NCI-H1694 treated with DMSO at 0.1 percent for 48 hours (cell line): Measurements from ENCODE around the gene SRMS.

Experiments
- DNase-seq: peaks from one replicate; lab custom pipeline; 2025; lab: John Stamatoyannopoulos, UW

Gene SRMS

DNA sequence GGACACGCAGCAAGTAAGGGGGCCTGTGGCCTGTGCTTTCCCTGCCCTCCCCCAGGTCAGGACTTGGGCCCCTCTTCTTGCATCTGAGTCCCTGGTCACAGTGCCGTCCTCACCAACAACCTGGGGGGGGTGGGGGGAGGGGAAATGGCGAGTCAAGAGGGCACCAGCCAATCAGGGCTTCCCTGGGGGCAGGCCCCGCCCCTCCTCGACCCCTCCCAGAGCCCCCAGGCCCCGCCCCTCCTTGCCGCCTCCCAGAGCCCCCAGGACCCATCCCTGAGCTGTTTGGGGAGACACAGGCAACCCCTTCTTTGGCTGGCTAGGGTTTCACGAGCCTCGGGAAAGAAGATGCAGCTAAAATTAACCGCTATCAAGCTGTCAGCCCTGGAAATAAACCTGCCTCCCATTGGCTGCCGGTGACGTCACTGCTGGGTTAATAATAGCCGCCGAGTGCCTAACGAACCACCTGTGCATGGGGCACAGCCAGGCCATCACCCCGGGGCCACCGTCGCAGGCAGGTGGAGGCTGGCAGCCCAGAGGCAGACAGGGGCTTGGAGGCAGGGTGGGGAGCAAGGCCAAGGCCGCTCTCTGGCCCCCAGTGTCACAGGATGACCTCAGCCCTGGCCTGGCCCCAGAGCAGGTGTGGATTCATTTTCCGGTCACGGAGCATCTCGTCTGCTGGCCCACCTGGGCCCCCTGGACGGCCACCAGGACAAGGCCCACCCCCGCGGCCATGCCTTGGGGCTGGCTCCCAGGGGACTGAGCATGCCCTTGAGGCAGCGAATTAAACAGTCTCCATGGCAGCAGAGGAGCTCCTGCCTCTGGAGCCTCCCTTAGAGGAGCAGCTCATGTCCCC is 45.5 kb downstream of the SRMS start:
- peak; percentile 16 for DNase-seq

GRCh38 chr20:63500902-63501817 is 46.4 kb downstream of the SRMS start:
- DNase-seq: no peak

GRCh38 chr20:63500151-63500901 is 47.2 kb downstream of the SRMS start:
- DNase-seq: no peak

DNA sequence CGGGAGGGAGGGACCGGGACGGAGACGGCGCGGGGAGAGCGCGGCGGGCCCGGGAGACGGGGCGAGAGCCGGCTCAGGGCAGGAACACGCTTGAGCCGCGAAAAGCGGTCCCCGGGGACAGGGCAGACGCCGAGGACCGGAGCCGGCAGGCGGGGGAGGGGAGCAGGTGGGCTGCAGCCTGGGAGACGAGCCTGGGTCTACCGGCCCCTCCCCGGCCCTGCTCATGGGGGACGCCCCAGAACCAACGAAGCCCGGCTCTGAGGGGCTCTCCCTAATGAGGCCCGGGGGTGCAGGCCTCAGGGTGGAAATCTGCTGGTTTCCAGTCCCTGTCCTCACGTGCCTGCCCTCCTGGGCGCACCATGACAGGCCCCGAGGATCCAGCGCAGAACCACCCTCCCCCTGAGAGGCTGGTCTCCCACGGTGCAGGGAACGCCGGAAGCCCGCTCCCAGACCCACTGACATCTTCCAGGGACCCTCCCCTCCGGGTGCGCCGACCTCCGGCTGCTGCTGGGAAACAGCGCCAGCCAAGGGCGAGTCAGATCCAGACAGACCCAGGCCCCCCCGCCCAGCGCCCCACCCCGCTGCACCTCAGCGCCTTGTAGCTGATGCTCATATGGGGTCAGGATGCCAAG is 48.1 kb downstream of the SRMS start:
- no peak for DNase-seq

DNA sequence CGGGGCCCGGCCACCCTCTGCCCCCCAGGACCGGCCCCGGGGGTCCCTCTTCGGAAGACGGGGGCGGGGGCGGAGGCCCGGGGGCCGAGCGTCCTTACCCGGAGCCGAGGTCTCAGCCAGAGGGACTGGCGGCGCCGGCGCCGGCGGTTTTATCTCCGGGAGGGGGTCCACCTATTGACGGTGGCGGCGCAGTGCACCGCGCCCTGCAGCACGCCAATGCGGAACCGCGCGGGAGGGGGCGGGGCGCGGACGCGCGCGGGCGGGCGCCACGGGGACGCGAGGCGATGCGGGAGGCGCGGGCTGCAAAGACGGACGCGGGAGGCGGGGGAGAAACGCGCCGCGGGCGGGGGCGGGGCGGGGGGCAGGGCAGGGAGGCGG is 48.6 kb downstream of the SRMS start, which contains the start of gene EEF1A2:
TSS of gene EEF1A2 (minus strand) at position 124 of the 378 bp plus-strand sequence. CDS start 1,320 bp downstream, outside the sequence.
- DNase-seq: no peak

DNA sequence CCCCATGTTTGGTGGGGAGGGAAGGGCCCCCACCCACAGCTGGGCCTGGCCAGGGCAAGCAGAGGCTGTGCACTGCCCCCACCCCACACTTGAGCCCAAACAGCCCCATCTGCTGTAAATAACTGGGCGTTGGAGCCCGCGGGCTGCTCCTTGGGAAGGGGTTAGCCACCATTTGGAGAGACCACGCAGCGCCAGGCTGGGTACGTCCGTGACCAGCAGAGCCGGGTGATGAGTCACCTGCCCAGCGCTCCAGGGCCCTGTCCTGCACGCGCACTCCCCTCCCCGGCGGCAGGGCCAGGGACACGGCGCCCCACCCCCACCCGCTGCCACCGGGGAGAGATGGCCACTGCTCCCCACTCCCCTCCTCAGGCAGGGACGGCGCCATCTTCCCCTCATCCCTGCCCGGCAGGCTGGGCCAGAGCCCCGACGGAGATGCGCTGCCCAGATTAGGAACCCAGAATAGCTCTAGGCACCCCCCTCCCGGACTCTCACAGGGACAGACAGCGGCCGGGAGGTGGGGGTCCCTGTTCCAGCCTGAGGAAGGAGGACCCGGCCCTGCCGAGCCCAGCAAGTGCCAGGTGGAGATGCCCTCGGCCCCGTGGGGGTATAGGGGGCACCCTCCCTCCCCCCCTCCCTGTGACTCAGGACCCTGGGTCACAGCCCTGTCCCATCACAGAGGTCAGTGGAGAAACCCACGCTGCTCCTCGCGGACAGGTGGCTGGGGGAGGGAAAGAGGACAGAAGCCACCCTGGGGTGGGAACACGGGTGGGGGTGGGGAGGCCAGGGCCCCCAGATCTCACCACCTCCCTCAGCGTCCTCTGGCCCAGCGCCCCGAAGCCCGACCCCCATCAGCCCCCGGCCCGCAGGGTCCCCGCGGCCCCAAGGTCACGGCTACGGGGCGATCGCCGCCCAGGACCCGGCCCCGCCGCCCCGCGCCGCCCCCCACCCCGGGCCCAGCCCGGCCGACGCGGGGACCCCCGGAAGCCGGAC is 49.3 kb downstream of the SRMS start:
- DNase-seq: no peak

GRCh38 chr20:63497138-63497945 is 50.2 kb downstream of the SRMS start:
- DNase-seq: no peak

- no peak for DNase-seq
Measured at GRCh38 chr20:63496596-63497120, 50.9 kb downstream of the SRMS start.

GRCh38 chr20:63495741-63496595 is 51.6 kb downstream of the SRMS start:
- DNase-seq: peak; percentile 18

DNA sequence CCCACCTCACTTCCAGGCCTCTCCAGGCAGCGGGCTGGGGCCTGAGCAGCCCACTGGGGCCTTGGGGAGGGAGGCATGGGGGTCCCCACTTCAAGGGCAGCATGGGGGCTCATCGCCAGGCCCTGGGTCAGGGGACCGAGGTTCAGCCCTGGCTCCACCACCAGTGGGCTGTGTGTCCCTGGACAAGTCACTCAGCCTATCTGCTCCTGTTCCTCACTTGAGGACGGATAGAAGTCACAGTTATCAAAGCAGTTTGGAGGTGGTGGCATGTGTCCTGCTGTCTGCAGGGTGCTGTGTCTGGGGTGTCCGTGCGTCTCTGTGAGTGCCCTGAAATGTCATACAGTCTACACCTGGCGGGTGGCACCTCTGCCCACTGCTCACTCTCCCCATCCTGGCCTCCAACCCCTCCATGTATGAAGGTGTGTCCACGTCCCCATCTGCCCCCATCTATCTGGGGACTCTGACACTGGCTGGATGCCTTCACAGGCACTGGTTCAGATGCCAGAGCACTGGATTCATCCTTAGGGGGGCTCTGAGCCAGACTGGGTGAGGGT is 52.3 kb downstream of the SRMS start:
- no peak for DNase-seq

DNA sequence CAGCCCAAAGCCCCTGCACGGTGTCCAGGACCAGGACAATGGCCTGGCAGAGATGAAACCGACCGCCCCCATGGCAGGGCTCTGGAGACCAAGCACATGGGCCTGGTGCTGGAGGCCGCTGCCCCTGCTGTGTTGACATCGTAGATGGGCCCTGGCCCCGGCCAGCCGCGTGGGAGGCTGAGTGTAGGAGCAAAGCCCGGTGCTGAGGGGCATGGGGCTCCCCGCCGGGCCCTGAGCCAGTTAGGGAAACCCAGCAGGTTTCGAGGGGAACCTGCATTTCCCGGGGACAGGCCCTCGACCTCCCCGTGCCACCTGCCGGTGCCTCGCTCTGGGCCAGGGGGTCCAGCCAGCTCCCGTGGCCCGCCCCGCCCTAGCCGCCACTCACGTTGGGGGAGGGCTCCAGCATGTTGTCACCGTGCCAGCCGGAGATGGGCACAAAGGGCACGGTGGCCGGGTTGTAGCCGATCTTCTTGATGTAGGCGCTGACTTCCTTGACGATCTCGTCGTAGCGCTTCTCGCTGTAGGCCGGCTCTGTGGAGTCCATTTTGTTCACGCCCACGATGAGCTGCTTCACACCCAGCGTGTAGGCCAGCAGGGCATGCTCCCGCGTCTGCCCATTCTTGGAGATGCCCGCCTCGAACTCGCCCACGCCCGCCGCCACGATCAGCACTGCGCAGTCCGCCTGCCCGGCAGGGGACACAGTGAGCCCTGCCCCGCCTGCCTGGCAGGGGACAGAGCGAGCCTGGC is 53.0 kb downstream of the SRMS start:
- DNase-seq: no peak

DNA sequence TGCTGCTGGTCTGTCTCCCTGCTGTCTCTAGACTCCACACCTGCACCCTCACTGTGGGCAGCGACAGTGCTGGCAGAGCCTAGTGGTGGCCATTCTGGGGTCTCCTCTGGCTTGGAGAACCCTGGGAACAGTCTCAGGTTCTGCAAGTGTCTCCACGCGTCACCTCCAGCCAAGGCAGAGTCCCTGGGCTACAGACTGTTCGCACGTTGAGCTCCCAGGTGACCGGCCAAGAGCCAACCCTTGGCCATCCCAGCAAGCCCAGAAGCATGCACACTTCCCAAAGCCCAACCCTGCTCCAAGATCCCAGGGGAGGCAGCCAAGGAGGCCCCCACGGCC is 53.5 kb downstream of the SRMS start:
- no peak for DNase-seq

DNA sequence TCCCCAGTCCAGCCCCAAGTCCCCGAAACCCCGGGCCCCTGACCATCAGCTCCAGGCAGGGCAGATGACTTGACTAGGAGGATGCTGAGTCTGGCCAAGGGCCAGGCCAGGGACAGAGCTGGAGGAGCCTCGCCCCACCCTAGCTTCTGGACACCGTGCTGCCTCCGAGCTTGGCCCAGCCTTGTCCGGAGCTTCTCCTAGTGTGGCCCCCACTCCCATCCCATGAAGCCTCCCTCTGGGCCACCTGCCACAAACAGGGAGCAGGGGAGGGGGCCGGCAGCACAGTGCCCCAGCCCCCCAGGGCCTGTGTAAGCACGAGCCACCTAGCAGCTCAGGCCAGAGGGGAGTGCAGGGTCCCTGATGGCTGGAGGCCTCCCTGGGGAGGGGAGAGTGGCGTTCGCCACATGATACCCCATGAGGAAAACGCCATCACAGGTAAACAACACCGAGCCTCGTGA is 54.0 kb downstream of the SRMS start:
- DNase-seq: no peak

- no peak for DNase-seq
Measured at GRCh38 chr20:63492982-63493381, 54.6 kb downstream of the SRMS start.

- no peak for DNase-seq
Measured at GRCh38 chr20:63492518-63492917, 55.0 kb downstream of the SRMS start.

- no peak for DNase-seq
Measured at GRCh38 chr20:63491635-63492230, 55.8 kb downstream of the SRMS start.

DNA sequence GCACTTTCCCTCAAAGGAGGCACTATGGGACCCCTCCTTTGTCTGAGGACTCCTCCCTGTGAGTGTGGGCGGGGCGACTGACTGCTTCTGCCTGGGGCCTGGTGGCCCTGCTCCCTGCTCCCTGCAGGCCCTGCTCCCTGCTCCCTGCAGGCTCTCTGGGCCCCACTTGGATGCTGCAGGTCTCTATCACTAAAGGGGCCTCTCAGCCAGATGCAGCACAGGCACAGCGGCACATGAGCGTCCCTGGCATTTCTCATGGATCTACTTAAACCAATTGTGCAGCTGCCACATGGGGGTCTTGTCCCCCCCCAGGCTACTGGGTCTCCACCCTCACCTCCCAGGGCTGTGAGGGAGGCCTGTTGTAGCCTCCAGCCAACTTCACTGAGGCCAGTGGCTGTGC is 56.5 kb downstream of the SRMS start:
- no peak for DNase-seq
